NCI-H1105 treated with DMSO at 0.1 percent for 48 hours (cell line): ENCODE data around the gene STIM2.

Source experiments
- DNase-seq: peaks from one replicate; lab custom pipeline; 2025; lab: John Stamatoyannopoulos, UW

The STIM2 gene

DNA sequence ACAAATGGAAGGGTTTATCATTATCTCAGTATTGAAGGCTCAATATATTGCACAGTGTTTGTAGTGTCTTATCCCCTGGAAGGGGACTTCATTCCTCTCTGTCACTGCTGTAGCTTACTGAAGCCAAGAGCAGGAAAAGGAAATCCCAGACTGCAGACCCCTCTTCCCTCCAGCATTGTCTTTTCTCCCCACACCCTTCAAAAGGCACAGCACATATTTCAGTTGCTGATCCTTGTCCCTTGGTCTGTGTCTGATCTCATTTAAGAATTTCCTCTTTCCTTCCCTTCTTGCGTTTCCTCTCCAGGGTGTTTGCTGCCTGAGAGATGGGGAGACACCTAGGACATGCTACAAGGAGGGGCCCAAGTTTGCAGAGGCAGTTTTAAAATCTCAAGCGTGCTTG lies 40.1 kb downstream of the STIM2 start:
- DNase-seq: no peak

DNA sequence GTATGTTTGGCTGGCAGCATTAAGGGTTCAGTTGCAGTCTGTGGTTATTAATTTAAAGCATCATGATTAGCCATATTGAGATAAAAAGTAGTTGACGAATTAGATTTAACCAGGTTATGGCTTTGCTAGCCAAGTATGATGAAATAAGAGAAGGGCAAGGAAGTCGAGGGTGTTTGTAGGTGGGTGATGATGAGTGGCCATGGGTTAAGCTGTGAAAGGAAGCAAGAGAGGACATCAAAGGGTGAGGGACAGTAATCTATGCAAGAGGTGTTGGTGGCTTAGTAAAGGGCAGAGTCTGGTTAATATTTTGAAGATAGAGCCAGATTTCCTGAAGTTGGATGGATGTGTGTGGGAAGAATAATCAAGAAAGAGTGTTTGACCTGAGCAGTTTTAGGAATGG lies 44.5 kb downstream of the STIM2 start:
- DNase-seq: no peak

DNA sequence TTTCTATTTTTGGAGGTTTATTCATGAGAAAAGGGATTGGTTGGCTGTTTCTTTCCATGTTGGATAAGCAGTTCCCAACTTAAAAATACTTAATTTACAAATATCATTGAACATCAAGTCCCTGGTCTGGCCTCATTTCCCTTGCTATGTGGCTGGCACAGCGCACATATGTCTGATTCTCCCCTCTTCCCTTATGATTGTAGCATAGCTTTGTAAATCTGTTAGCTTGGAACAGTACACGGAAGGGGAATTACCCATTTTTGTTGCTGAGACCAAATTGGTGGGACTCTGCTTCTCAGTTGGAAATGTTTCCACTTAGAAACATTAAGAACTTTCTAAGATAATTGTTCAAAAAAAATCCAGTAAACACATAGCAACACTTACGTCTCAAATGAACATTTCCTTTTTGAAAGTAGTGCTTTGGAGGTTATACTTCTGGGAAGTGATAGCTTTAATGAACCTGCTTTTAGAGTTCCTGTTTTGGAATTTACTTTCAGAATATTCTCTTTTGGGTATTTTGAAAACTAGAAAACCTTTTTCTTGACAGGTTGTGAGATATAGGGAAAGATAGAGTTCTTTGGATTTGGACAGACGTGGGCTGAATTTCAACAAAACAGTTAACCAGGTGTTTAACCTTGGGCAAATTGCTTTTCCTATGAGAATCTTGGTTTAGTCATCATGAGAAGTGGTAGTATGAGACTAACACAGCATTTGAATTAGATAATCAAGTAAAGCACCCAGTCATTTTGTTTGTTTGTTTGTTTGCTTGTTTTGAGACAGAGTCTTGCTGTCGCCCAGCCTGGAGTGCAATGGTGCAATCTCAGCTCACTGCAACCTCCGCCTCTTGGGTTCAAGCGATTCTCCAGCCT lies 47.3 kb downstream of the STIM2 start:
- DNase-seq: no peak

GRCh38 chr4:26909369-26909768 lies 48.7 kb downstream of the STIM2 start:
- DNase-seq: no peak

DNA sequence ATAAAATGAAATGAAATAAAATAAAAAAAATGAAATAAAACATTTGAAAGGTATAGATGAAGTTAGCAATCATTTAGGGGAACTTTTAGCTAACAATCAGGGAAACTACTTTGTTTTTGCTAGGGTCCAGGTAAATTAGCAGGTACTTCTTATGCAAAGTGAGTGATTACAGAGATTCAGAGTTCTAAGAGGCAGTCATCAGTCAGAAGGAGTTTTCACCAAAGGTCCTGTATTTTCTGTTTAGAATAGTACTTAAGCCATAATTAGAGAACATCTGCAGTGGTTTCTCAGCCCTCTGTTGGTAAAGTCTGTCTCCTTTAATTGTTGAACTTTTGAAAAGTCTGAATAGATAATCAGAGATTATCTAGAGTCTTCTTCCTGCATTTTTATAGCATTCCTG lies 50.6 kb downstream of the STIM2 start:
- no peak for DNase-seq

DNA sequence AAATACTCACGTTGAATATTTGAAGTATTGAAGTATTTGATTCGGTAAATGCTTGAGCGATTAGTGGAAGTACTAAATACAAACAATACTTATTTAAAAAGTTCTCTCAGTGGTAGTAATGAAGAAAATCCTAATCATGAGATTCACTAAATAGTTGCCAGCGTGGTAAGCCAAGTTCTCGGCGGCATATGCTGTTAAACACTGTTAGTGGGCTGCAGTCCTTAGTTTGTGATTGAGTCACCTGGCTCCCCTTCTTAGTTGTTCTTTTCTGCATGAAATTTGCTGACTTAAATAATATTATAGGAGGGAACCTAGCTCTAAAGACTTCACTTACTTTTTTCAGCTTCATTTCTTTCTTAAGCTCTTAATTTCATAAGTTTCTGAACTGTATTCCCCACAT lies 51.4 kb downstream of the STIM2 start:
- no peak for DNase-seq

- no peak for DNase-seq
Measured at GRCh38 chr4:26912810-26913209, 52.2 kb downstream of the STIM2 start.

GRCh38 chr4:26916195-26916594 lies 55.6 kb downstream of the STIM2 start:
- no peak for DNase-seq

GRCh38 chr4:26930964-26931363 lies 70.3 kb downstream of the STIM2 start:
- DNase-seq: no peak

GRCh38 chr4:26931451-26931850 lies 70.8 kb downstream of the STIM2 start:
- peak; percentile 34 for DNase-seq

DNA sequence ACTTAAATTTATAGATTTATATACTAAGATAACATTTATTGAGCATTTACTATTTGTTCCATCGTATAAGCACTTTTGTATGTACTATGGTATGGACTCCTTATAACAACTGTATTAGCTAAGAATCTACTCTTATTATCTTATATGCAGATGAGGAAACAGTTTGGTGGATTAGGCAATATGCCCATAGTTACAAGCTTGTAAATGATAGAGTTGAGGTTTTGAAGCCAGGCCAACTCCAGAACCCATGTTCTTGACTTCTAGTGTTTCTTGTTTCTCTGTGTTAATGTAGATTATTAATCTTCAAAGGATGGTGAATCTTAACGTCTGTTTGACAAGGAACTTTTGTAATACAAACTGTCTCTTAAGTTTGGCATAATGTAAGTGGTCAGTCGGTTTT lies 71.3 kb downstream of the STIM2 start:
- no peak for DNase-seq

- no peak for DNase-seq
Measured at GRCh38 chr4:26935397-26935796, 74.8 kb downstream of the STIM2 start.

DNA sequence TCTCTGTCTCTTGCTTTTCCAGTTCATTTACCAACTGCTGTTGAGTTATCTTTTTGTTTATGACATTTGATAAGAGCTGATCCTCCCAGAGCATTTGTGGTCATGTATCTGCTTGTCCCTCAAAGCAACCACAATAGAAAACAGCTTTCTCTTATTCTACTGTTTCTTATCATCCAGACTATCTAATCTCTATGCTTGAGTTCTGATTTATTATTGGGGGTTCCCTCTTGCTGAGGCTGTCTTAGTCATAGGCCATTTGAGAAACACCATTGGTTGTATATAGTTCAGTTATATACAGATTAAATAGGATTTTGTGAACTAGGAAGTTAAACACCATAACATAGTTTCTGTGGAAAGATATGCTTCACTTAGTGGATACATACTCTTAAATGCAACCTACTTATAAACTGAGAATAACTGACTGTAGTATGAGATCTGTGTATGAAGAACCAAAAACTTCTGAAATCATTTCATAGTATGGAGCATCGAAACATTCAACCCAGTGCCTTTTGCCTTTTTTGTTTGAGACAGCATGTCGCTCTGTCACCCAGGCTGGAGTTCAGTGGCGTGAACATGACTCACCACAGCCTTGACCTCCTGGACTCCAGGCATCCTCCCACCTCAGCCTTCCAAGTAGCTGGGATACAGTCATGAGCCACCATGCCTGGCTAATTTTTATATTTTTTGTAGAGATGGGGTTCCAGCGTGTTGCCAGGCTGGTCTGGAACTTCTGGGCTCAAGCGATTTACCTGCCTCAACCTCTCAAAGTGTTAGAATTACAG lies 75.8 kb downstream of the STIM2 start:
- no peak for DNase-seq

DNA sequence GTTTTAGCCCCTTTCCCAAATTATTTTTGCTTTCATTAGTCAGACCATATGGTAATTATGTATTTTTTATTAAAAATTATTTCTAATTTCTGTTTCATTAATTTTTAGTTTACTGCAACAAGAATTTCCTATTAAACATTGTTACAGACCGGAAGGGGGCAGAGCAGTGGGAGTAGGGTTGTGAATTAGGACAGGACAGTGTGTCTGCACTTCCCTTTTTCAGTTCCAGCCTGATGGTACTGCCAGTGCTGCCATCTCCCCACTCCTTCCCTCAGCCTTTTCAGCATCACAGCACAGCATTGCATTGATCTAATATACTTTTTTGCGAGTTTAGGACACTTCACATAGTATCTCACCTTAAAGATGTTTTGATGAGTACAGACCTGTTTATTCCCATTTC lies 76.5 kb downstream of the STIM2 start:
- no peak for DNase-seq

DNA sequence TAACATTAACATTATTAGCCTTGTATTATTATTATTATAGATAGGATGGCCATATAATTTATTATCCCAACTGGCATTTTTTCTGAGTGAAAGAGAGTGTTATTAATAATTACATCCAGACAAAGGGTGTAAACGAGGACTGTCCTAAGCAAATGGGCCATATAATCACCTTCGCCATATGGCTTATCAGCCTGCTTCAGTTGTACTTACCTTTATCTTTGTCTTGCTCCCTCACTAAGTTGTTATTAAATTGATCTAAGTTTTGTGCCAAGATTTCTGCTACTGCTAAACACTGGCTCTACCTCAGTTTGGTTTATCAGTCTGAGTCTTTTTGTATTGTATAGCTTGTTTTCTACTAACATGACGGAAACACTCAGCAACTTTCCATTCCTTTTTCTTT lies 76.9 kb downstream of the STIM2 start:
- DNase-seq: no peak

GRCh38 chr4:26938516-26938915 lies 77.9 kb downstream of the STIM2 start:
- DNase-seq: no peak

DNA sequence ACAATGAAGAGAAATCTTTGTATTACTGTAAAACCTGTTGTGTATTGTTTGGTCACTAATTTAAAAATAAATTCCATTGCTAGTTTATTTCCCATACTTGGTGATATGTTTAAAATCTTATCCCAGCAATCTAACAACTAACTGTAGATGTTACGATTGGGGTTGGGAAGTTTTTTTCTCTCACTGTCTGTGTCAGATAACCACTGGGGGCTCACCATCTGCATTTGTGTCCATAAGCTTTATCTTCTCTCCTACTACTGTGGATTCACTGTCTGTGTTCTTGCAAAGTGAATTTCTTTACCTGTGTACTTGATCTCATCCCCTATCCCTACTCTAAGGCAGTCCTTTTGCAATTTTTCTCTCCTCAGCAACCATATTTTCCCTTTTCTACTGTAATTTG lies 81.3 kb downstream of the STIM2 start:
- DNase-seq: no peak

DNA sequence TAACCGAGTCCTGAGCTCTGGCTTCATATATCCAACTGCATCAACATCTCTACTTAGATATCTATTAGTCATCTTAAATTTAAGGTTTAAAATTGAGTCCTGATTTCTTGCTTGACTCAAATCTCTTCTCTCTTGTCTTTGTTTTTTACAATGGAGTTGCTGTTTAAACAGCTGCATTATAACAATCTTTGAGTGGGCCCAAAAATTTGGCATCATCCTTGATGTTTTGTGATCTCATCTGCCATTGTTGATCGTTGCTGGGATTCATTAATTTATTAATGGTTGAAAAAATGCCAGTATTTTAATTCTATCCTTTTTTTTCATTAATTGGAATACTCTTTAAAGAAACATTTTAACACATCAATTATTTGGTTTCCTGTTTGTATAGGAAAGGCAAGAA lies 82.2 kb downstream of the STIM2 start:
- peak; percentile 66 for DNase-seq

DNA sequence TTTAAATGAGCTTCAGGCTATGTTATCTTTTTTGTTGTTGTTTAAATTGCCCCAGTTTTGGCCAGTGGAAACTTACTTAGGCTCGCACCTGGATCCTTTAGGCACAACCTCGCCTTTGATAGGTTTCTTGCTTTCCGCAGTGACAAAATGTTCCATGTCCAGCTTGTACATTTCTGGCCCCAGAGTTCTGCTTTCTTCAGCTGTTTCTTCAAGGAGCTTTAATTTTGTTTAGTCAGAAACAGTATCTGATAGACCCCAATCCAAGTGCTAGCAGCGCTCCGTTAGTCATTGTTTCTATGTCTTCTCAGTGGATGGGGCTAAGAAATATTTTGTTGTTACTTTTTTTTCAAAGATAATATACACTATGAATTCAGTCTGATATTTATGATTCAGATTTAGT lies 82.8 kb downstream of the STIM2 start:
- DNase-seq: no peak

DNA sequence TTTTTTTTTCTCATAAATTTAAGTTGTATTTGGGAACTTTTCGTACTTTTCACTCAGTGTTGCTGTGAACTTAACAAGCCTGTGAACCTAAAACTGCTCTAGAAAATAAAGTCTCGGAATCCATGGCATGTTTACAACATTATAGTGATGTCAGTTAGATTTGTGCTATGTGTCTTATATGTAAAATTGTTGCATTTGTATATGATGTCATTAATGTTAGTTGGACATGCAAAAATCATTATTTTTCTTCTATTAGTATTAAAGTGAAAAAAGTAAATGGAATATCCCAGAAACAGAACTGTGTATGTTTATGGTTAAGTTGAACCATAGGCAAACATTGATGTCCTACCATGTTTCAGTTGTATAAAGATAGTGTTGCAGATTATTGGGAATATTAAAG lies 85.2 kb downstream of the STIM2 start:
- DNase-seq: no peak

- no peak for DNase-seq
Measured at GRCh38 chr4:26947318-26947717, 86.7 kb downstream of the STIM2 start.

GRCh38 chr4:26950446-26950845 lies 89.8 kb downstream of the STIM2 start:
- DNase-seq: no peak

DNA sequence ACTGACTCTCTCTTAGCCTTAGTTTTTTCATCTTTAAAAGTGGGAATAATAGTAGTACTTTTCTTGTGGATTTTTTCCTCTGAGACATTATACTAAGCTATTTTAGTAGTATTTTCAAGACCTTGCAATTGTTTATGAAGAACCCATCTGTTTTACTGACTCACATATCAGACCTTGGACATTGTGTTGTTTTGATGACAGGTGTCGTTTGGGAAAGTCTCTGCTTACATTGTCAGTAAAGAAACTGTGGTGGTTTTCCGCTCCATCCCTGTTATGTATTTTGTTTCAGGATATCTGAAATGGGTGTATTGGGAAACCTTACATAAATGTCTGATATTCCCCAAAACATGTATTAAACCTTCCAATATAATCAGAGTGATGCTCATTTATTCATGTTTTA lies 92.2 kb downstream of the STIM2 start:
- no peak for DNase-seq
